ENCODE data around the gene ACP7.
"Not testable (repeated sequence)": the region's sequence is repeated elsewhere in the genome, so short reads cannot be mapped to it uniquely, and the experiment has no call there.

The ACP7 gene

GRCh38 chr19:39059302-39059701, 24.9 kb upstream of the ACP7 start:
- no peak for TF ChIP-seq CTCF (IDR thresholded peaks at IDR 0.05; ENCODE audit: borderline replicate concordance, control extremely low read depth, extremely low read depth, insufficient read depth, missing control alignments)
- in situ Hi-C loops (cut with MboI; ENCODE audit: low sequenced_read_pairs, unreplicated experiment): no loop called here

GRCh38 chr19:39060171-39060570, 24.0 kb upstream of the ACP7 start:
- no peak for DNase-seq (ENCODE audit: low spot score)
- no peak for TF ChIP-seq CTCF (IDR thresholded peaks at IDR 0.05; ENCODE audit: borderline replicate concordance, control extremely low read depth, extremely low read depth, insufficient read depth, missing control alignments)

More at GRCh38 chr19:39059302-39059701, 24.9 kb upstream of the ACP7 start:
- no peak for DNase-seq (ENCODE audit: low spot score)

GRCh38 chr19:39064405-39064804, 19.8 kb upstream of the ACP7 start:
- no peak for TF ChIP-seq CTCF (IDR thresholded peaks at IDR 0.05; ENCODE audit: borderline replicate concordance, control extremely low read depth, extremely low read depth, insufficient read depth, missing control alignments)
- in situ Hi-C loops (cut with MboI; ENCODE audit: low sequenced_read_pairs, unreplicated experiment): no loop called here
- DNase-seq (ENCODE audit: low spot score): no peak

More at GRCh38 chr19:39060171-39060570, 24.0 kb upstream of the ACP7 start:
- in situ Hi-C loops (cut with MboI; ENCODE audit: low sequenced_read_pairs, unreplicated experiment): no loop called here

GRCh38 chr19:39065928-39066327, 18.2 kb upstream of the ACP7 start:
- in situ Hi-C loops (cut with MboI; ENCODE audit: low sequenced_read_pairs, unreplicated experiment): no loop called here
- TF ChIP-seq CTCF (IDR thresholded peaks at IDR 0.05; ENCODE audit: borderline replicate concordance, control extremely low read depth, extremely low read depth, insufficient read depth, missing control alignments): no peak
- no peak for DNase-seq (ENCODE audit: low spot score)

- TF ChIP-seq CTCF (IDR thresholded peaks at IDR 0.05; ENCODE audit: borderline replicate concordance, control extremely low read depth, extremely low read depth, insufficient read depth, missing control alignments): no peak
- no peak for DNase-seq (ENCODE audit: low spot score)
- in situ Hi-C loops (cut with MboI; ENCODE audit: low sequenced_read_pairs, unreplicated experiment): no loop called here
Observed at GRCh38 chr19:39067104-39067503, 17.1 kb upstream of the ACP7 start.

GRCh38 chr19:39068259-39068658, 15.9 kb upstream of the ACP7 start:
- in situ Hi-C loops (cut with MboI; ENCODE audit: low sequenced_read_pairs, unreplicated experiment); DNase-seq (ENCODE audit: low spot score): not testable (repeated sequence)

- in situ Hi-C loops (cut with MboI; ENCODE audit: low sequenced_read_pairs, unreplicated experiment): no loop called here
- no peak for DNase-seq (ENCODE audit: low spot score)
- TF ChIP-seq CTCF (IDR thresholded peaks at IDR 0.05; ENCODE audit: borderline replicate concordance, control extremely low read depth, extremely low read depth, insufficient read depth, missing control alignments): no peak
Observed at GRCh38 chr19:39070888-39071287, 13.3 kb upstream of the ACP7 start.
